CD4-positive, alpha-beta memory T cell (primary cell): ENCODE data around the gene GATB. TPM values are rescaled to one million over a fixed set of nuclear protein-coding genes. Genes with fewer than 3 reads are reported as not detected.
A peak's percentile ranks its signal among the peaks of the same experiment; 100 is the strongest.

Experiments used
- CTCF ChIA-PET: fragments of 350-600 bp; sonication (Branson Sonifier 250); formaldehyde crosslinking; loops from one replicate; lab custom pipeline; 2021; ENCODE audit warnings: inconsistent platforms; ENCODE audit not compliant: partially characterized antibody; lab: Charles Lee
- POLR2A ChIA-PET: fragments of 350-600 bp; sonication (Branson Sonifier 250); formaldehyde crosslinking; loops from one replicate; lab custom pipeline; 2021; ENCODE audit not compliant: partially characterized antibody; lab: Charles Lee
- DNase-seq, 5 donors: peaks; one replicate each; pipeline versions ENCODE4 v3.0.0 to v3.0.0-alpha.2; 2020 to 2022; ENCODE audit warnings: mixed read lengths in 1 of 5
- H3K27ac ChIP-seq: one replicate; pipeline ENCODE4 v1.7.0; 2013; ENCODE audit warnings: low read depth, low read length
- H3K27me3 ChIP-seq: 2 replicates; pipeline ENCODE4 v1.7.0; 2013; ENCODE audit warnings: mild to moderate bottlenecking, low read length, moderate library complexity; ENCODE audit not compliant: insufficient read depth
- H3K36me3 ChIP-seq: 2 replicates; pipeline ENCODE4 v1.7.0; 2013; ENCODE audit warnings: mild to moderate bottlenecking, low read length, moderate library complexity; ENCODE audit not compliant: insufficient read depth
- H3K4me1 ChIP-seq: 2 replicates; pipeline ENCODE4 v1.7.0; 2013; ENCODE audit warnings: mild to moderate bottlenecking, low read length, moderate library complexity; ENCODE audit not compliant: insufficient read depth
- H3K4me3 ChIP-seq, 2 donors: one replicate each; pipeline ENCODE4 v1.7.0; 2013; ENCODE audit warnings: low read length in 2 of 2, mild to moderate bottlenecking in 1 of 2
- H3K9me3 ChIP-seq, 2 donors: one replicate each; pipeline ENCODE4 v1.7.0; 2013; ENCODE audit warnings: low read length in 2 of 2, control low read depth in 1 of 2; ENCODE audit not compliant: control insufficient read depth in 1 of 2
- H3K27ac Mint-ChIP-seq, 7 donors: one replicate each; pipeline ENCODE4 v1.8.0; 2020 to 2021; ENCODE audit warnings: mixed read lengths in 7 of 7, mild to moderate bottlenecking in 6 of 7, inconsistent platforms in 3 of 7, moderate library complexity in 3 of 7
- H3K27me3 Mint-ChIP-seq, 2 donors: one replicate each; pipeline ENCODE4 v1.8.0; 2020 to 2021; ENCODE audit warnings: mixed read lengths in 2 of 2
- H3K36me3 Mint-ChIP-seq, 2 donors: one replicate each; pipeline ENCODE4 v1.8.0; 2020 to 2021; ENCODE audit warnings: mixed read lengths in 2 of 2, inconsistent platforms in 1 of 2, mild to moderate bottlenecking in 1 of 2
- H3K4me1 Mint-ChIP-seq, 4 donors: one replicate each; pipeline ENCODE4 v1.8.0; 2020 to 2021; ENCODE audit warnings: mixed read lengths in 4 of 4, mild to moderate bottlenecking in 1 of 4
- H3K4me3 Mint-ChIP-seq, 8 donors: one replicate each; pipeline ENCODE4 v1.8.0; 2020 to 2021; ENCODE audit warnings: mixed read lengths in 8 of 8, mild to moderate bottlenecking in 7 of 8, moderate library complexity in 6 of 8, inconsistent platforms in 3 of 8
- H3K9me3 Mint-ChIP-seq, 8 donors: one replicate each; pipeline ENCODE4 v1.8.0; 2020 to 2021; ENCODE audit warnings: mixed read lengths in 8 of 8, mild to moderate bottlenecking in 5 of 8, inconsistent platforms in 3 of 8, moderate library complexity in 1 of 8
- intact Hi-C: fragments of 100-400 bp; cut with micrococcal nuclease; formaldehyde crosslinking; loops from one replicate; pipeline ENCODE4 v1.15.1; 2023
- polyA plus RNA-seq, 2 donors: library from polyadenylated mRNA; unstranded; fragments of 300-500 nt; fragmentation: Illumina TruSeq; gene quantifications; one replicate each; pipeline ENCODE4 v1.2.3, GENCODE V29; 2021
- total RNA-seq, 2 experiments: library from RNA; stranded (reverse); gene quantifications; one replicate each; pipeline ENCODE4 v1.2.3, GENCODE V29; 2021

GATB gene
- total and polyA plus RNA-seq, 4 experiments from 2014 or later, result 10.6 to 13.1 (median 11.7) TPM

GRCh38 chr4:151774324-151774723, 13.5 kb upstream of the GATB start:
- Histone ChIP-seq H3K9me3 (no peaks in the 10 kb centered on the region), H3K4me1 (no peaks in the 10 kb centered on the region), H3K27ac (no peak overlapping the region), H3K27me3 (peaks cover 5% of the 10 kb centered on the region), H3K4me3 (no peak overlapping the region), H3K36me3 (no peaks in the 10 kb centered on the region)
- ChIA-PET POLR2A (no interaction called here), CTCF (no interaction called here)
- Mint-ChIP-seq H3K4me3 (no peak overlapping the region), H3K36me3 (peaks cover 0 to 6% of the 10 kb centered on the region in 2 donors), H3K27ac (no peak overlapping the region), H3K27me3 (peaks cover 18 to 21% of the 10 kb centered on the region in 2 donors), H3K4me1 (no peaks in the 10 kb centered on the region), H3K9me3 (peaks cover 0 to 39% (median 29%) of the 10 kb centered on the region in 8 donors)
- intact Hi-C loops, result no loop called here
- DNase-seq, result no peak

- Histone ChIP-seq H3K9me3 (no peaks in the 10 kb centered on the region), H3K4me3 (no peak overlapping the region), H3K27ac (no peak overlapping the region), H3K36me3 (no peaks in the 10 kb centered on the region), H3K27me3 (peaks cover 5% of the 10 kb centered on the region), H3K4me1 (no peaks in the 10 kb centered on the region)
- Mint-ChIP-seq H3K9me3 (peaks cover 0 to 39% (median 29%) of the 10 kb centered on the region in 8 donors), H3K27ac (no peak overlapping the region), H3K4me1 (no peaks in the 10 kb centered on the region), H3K4me3 (no peak overlapping the region), H3K27me3 (peaks cover 18% of the 10 kb centered on the region in 2 donors), H3K36me3 (peaks cover 0 to 6% of the 10 kb centered on the region in 2 donors)
- ChIA-PET CTCF (no interaction called here), POLR2A (no interaction called here)
- intact Hi-C loops, result no loop called here
- no peak for DNase-seq
These were observed 11.5 kb upstream of the GATB start for GRCh38 chr4:151772274-151772673.

- Mint-ChIP-seq H3K27me3 (peaks cover 13 to 18% of the 10 kb centered on the region in 2 donors), H3K4me3 (no peak overlapping the region), H3K9me3 (peaks cover 0 to 37% (median 29%) of the 10 kb centered on the region in 8 donors), H3K4me1 (no peaks in the 10 kb centered on the region), H3K27ac (no peak overlapping the region), H3K36me3 (peaks cover 0 to 6% of the 10 kb centered on the region in 2 donors)
- H3K36me3 ChIP-seq, result no peaks in the 10 kb centered on the region
- ChIA-PET POLR2A (no interaction called here), CTCF (no interaction called here)
- H3K27me3 ChIP-seq, result peaks cover 5% of the 10 kb centered on the region
- no peaks in the 10 kb centered on the region for H3K4me1 ChIP-seq
- intact Hi-C loops, result no loop called here
- DNase-seq, result no peak
- H3K9me3 ChIP-seq, result no peaks in the 10 kb centered on the region
- H3K4me3 ChIP-seq, result no peak overlapping the region
- H3K27ac ChIP-seq, result no peak overlapping the region
These were observed 10.9 kb upstream of the GATB start for GRCh38 chr4:151771664-151772063.

- H3K4me3 Mint-ChIP-seq, result no peak overlapping the region
- intact Hi-C loops, result no loop called here
- CTCF ChIA-PET, result interaction anchor here (1.3 to 1.7 kb wide), 2 partner anchors 9 to 30 kb away, joined by 3 read pairs; partner anchors contain the start of gene GATB
These were observed 9.3 kb upstream of the GATB start for GRCh38 chr4:151770154-151770553.

GRCh38 chr4:151768835-151769234, 8.0 kb upstream of the GATB start:
- intact Hi-C loops, result no loop called here
- no peak overlapping the region for H3K4me3 ChIP-seq
- no peak overlapping the region for H3K27ac ChIP-seq
- no peaks in the 10 kb centered on the region for H3K9me3 ChIP-seq
- no peak overlapping the region for H3K4me3 Mint-ChIP-seq
- ChIA-PET CTCF (no interaction called here), POLR2A (no interaction called here)
- H3K27ac Mint-ChIP-seq, result peak overlapping the region in 1 of 7 donors; percentile 82
- H3K27me3 Mint-ChIP-seq, result peaks cover 10 to 16% of the 10 kb centered on the region in 2 donors
- H3K9me3 Mint-ChIP-seq, result peaks cover 0 to 13% (median 7%) of the 10 kb centered on the region in 8 donors
- H3K4me1 ChIP-seq, result no peaks in the 10 kb centered on the region
- H3K36me3 ChIP-seq, result no peaks in the 10 kb centered on the region
- no peaks in the 10 kb centered on the region for H3K36me3 Mint-ChIP-seq
- H3K4me1 Mint-ChIP-seq, result no peaks in the 10 kb centered on the region
- no peak for DNase-seq
- peaks cover 5% of the 10 kb centered on the region for H3K27me3 ChIP-seq

More at GRCh38 chr4:151770154-151770553, 9.3 kb upstream of the GATB start:
- Histone ChIP-seq H3K4me1 (no peaks in the 10 kb centered on the region), H3K27ac (no peak overlapping the region), H3K27me3 (peaks cover 5% of the 10 kb centered on the region), H3K4me3 (no peak overlapping the region), H3K9me3 (no peaks in the 10 kb centered on the region), H3K36me3 (no peaks in the 10 kb centered on the region)
- Mint-ChIP-seq H3K9me3 (peaks cover 0 to 26% (median 19%) of the 10 kb centered on the region in 8 donors), H3K36me3 (peaks cover 0 to 2% of the 10 kb centered on the region in 2 donors), H3K27ac (no peak overlapping the region), H3K27me3 (peaks cover 10 to 16% of the 10 kb centered on the region in 2 donors), H3K4me1 (no peaks in the 10 kb centered on the region)
- DNase-seq, result no peak
- POLR2A ChIA-PET, result no interaction called here

- Histone ChIP-seq H3K27me3 (peaks cover 5% of the 10 kb centered on the region), H3K36me3 (no peaks in the 10 kb centered on the region), H3K4me1 (no peaks in the 10 kb centered on the region), H3K9me3 (no peaks in the 10 kb centered on the region), H3K4me3 (no peak overlapping the region), H3K27ac (no peak overlapping the region)
- H3K9me3 Mint-ChIP-seq, result no peaks in the 10 kb centered on the region
- H3K27me3 Mint-ChIP-seq, result peaks cover 6% of the 10 kb centered on the region in 2 donors
- peaks cover 0 to 4% (median 2%) of the 10 kb centered on the region in 4 donors for H3K4me1 Mint-ChIP-seq
- DNase-seq, result peak in 4 of 5 donors; percentile 11 to 20 (median 12)
- H3K36me3 Mint-ChIP-seq, result no peaks in the 10 kb centered on the region
- intact Hi-C loops, result no loop called here
- POLR2A ChIA-PET, result no interaction called here
- CTCF ChIA-PET, result interaction anchor here (1.7 kb wide), 1 partner anchor 582 kb away, joined by 6 read pairs; no protein-coding TSS in a partner anchor
- H3K27ac Mint-ChIP-seq, result no peak overlapping the region
- H3K4me3 Mint-ChIP-seq, result no peak overlapping the region
These were observed 5.9 kb upstream of the GATB start for GRCh38 chr4:151766691-151767090.

GRCh38 chr4:151760002-151760401, 805 bp downstream of the GATB start:
- no peak for DNase-seq
- peak overlapping the region; percentile 96 to 100 (median 98) for H3K4me3 Mint-ChIP-seq
- intact Hi-C loops, result loop anchor here (2.0 to 5.0 kb wide), 4 partner anchors 342 to 1019 kb away; partner anchors contain the start of genes ARFIP1, FHIP1A and TIGD4
- H3K27ac ChIP-seq, result peak overlapping the region; percentile 60
- H3K27ac Mint-ChIP-seq, result peak overlapping the region in 2 of 7 donors; percentile 97 to 98
- no peaks in the 10 kb centered on the region for H3K36me3 ChIP-seq
- H3K4me3 ChIP-seq, result peak overlapping the region; percentile 77 to 84
- H3K9me3 Mint-ChIP-seq, result no peaks in the 10 kb centered on the region
- no peaks in the 10 kb centered on the region for H3K27me3 Mint-ChIP-seq
- no peaks in the 10 kb centered on the region for H3K9me3 ChIP-seq
- POLR2A ChIA-PET, result interaction anchor here (0.6 to 1.7 kb wide), 5 partner anchors 257 to 660 kb away, joined by 3 to 7 read pairs (median 5); partner anchors contain the start of gene RPS3A
- H3K27me3 ChIP-seq, result no peaks in the 10 kb centered on the region
- CTCF ChIA-PET, result interaction anchor here (1.3 to 1.5 kb wide), 2 partner anchors 10 to 43 kb away, joined by 3 read pairs; no protein-coding TSS in a partner anchor
- H3K36me3 Mint-ChIP-seq, result peaks cover 19 to 20% of the 10 kb centered on the region in 2 donors
- peaks cover 13% of the 10 kb centered on the region for H3K4me1 ChIP-seq
- peaks cover 13 to 19% (median 17%) of the 10 kb centered on the region in 4 donors for H3K4me1 Mint-ChIP-seq
